GM12878 (cell line): ENCODE data around the gene TOP1. TPM values are rescaled to one million over a fixed set of nuclear protein-coding genes. Genes with fewer than 3 reads are reported as not detected.

Source experiments
- ATAC-seq: fragments of 200-7000 bp; cut with Tn5 transposase; 3 replicates; pipeline ENCODE4 v1.9.1; 2020; ENCODE audit warnings: mild to moderate bottlenecking, moderate library complexity
- BruUV-seq: library from RNA; stranded (reverse); fragments of 400-500 nt; replicated peaks from 2 replicates; lab custom pipeline; 2021; lab: Mats Ljungman, UMichigan
- CTCF ChIA-PET: fragments of 300-600 bp; sonication (Branson Sonifier 250); formaldehyde crosslinking; extraction: SDS; loops from one replicate; lab custom pipeline; 2021; ENCODE audit warnings: inconsistent platforms; lab: Yijun Ruan, JAX
- POLR2A ChIA-PET: fragments of 350-600 bp; formaldehyde crosslinking; extraction: SDS; loops from one replicate; lab custom pipeline; 2021; ENCODE audit warnings: inconsistent platforms; lab: Charles Lee
- RAD21 ChIA-PET: fragments of 300-600 bp; sonication (Branson Sonifier 250); formaldehyde crosslinking; loops from one replicate; lab custom pipeline; 2023; ENCODE audit warnings: antibody characterized with exemption; ENCODE audit not compliant: unreplicated experiment; lab: Charles Lee
- SMC1A ChIA-PET: fragments of 300-600 bp; sonication (Branson Sonifier 250); formaldehyde crosslinking; loops from one replicate; lab custom pipeline; 2023; ENCODE audit not compliant: unreplicated experiment, uncharacterized antibody; lab: Charles Lee
- DNase-seq: peaks from one replicate; pipeline ENCODE4 v3.0.0-alpha.2; 2011; ENCODE audit warnings: low read depth, low spot score
- FAIRE-seq: peaks from 3 replicates; lab custom pipeline; 2011; peaks lifted over from hg19 to GRCh38; lab: Jason Lieb, UNC
- H2AFZ ChIP-seq: 2 replicates; pipeline ENCODE4 v1.6.0; 2011; ENCODE audit warnings: low read depth, low read length, control low read depth; ENCODE audit not compliant: control insufficient read depth
- H3K27ac ChIP-seq: 2 replicates; pipeline ENCODE4 v1.5.1; 2011; ENCODE audit warnings: control low read depth; ENCODE audit not compliant: control insufficient read depth, insufficient read depth
- H3K27me3 ChIP-seq, 2 experiments: replicated peaks in 1 of 2; 2 replicates each; pipeline versions ENCODE4 v1.6.0 to v1.6.1; 2011; ENCODE audit warnings: low read length in 1 of 2; ENCODE audit not compliant: control insufficient read depth in 2 of 2, insufficient read depth in 2 of 2
- H3K36me3 ChIP-seq, 2 experiments: 2 replicates each; pipeline ENCODE4 v1.5.1; 2011; ENCODE audit warnings: low read length in 1 of 2; ENCODE audit not compliant: control insufficient read depth in 2 of 2, insufficient read depth in 2 of 2
- H3K4me1 ChIP-seq: 2 replicates; pipeline ENCODE4 v1.6.1; 2011; ENCODE audit warnings: mild to moderate bottlenecking, low read length, moderate library complexity, mixed read lengths; ENCODE audit not compliant: control insufficient read depth, insufficient read depth
- H3K4me2 ChIP-seq: 2 replicates; pipeline ENCODE4 v1.6.0; 2011; ENCODE audit warnings: control low read depth; ENCODE audit not compliant: control insufficient read depth, insufficient read depth
- H3K4me3 ChIP-seq: fragments of 200-600 bp; sonication (generic); 2 replicates; pipeline ENCODE4 v1.5.1; 2016
- H3K79me2 ChIP-seq: 2 replicates; pipeline ENCODE4 v1.6.0; 2011; ENCODE audit warnings: low read length; ENCODE audit not compliant: control insufficient read depth, insufficient read depth
- H3K9ac ChIP-seq: 2 replicates; pipeline ENCODE4 v1.8.0; 2011; ENCODE audit warnings: low read length, control low read depth, mixed read lengths; ENCODE audit not compliant: control insufficient read depth, insufficient read depth
- H3K9me3 ChIP-seq: replicated peaks from 3 replicates; pipeline ENCODE4 v1.5.1; 2011; ENCODE audit warnings: mild to moderate bottlenecking, low read length; ENCODE audit not compliant: control insufficient read depth, insufficient read depth
- H4K20me1 ChIP-seq: 2 replicates; pipeline ENCODE4 v1.6.0; 2011; ENCODE audit not compliant: control insufficient read depth, insufficient read depth
- BHLHE40 ChIP-seq, 2 experiments: fragments of 450-650 bp in 1 of 2; IDR thresholded peaks; 2 replicates each; pipeline ENCODE4 v1.6.1; 2011 to 2017; ENCODE audit warnings: low read depth in 2 of 2, borderline replicate concordance in 1 of 2, improper control_type of control experiment in 1 of 2, low read length in 1 of 2, mild to moderate bottlenecking in 1 of 2
- BMI1 ChIP-seq: fragments of 450-650 bp; IDR thresholded peaks from 2 replicates; pipeline ENCODE4 v1.6.1; 2016; ENCODE audit warnings: mild to moderate bottlenecking, moderate library complexity, borderline replicate concordance
- CEBPZ ChIP-seq: fragments of 150-350 bp; IDR thresholded peaks from 2 replicates; pipeline ENCODE4 v1.6.1; 2016; ENCODE audit warnings: low read depth, low read length
- GATAD2B ChIP-seq: fragments of 450-650 bp; conservative IDR thresholded peaks from 2 replicates; pipeline ENCODE4 v1.6.1; 2017; ENCODE audit warnings: low read depth, mild to moderate bottlenecking, moderate library complexity
- MTA2 ChIP-seq: fragments of 450-650 bp; IDR thresholded peaks from 2 replicates; pipeline ENCODE4 v1.6.1; 2016; ENCODE audit warnings: low read depth, mild to moderate bottlenecking, moderate library complexity
- MYC ChIP-seq: IDR thresholded peaks from 2 replicates; pipeline ENCODE4 v1.6.1; 2011; ENCODE audit warnings: mild to moderate bottlenecking, low read length, moderate library complexity, inconsistent platforms; ENCODE audit not compliant: insufficient read depth, insufficient replicate concordance, insufficient read length, severe bottlenecking
- NFIC ChIP-seq: IDR thresholded peaks from 2 replicates; pipeline ENCODE4 v1.6.1; 2012; ENCODE audit warnings: low read depth, mild to moderate bottlenecking, inconsistent platforms, low read length, moderate library complexity
- NR2F1 ChIP-seq: fragments of 450-650 bp; conservative IDR thresholded peaks from 2 replicates; pipeline ENCODE4 v1.6.1; 2017; ENCODE audit warnings: mild to moderate bottlenecking
- POLR2AphosphoS5 ChIP-seq: IDR thresholded peaks from 2 replicates; pipeline ENCODE4 v1.6.1; 2011; ENCODE audit warnings: mild to moderate bottlenecking, low read length, inconsistent platforms
- SREBF1 ChIP-seq: IDR thresholded peaks from 2 replicates; pipeline ENCODE4 v1.6.1; 2012; ENCODE audit warnings: mild to moderate bottlenecking, low read length
- ZNF622 ChIP-seq: fragments of 450-650 bp; IDR thresholded peaks from 2 replicates; pipeline ENCODE4 v1.6.1; 2017; ENCODE audit warnings: mild to moderate bottlenecking, inconsistent platforms
- ZZZ3 ChIP-seq: IDR thresholded peaks from 2 replicates; pipeline ENCODE4 v1.6.1; 2011; ENCODE audit warnings: low read depth; ENCODE audit not compliant: control insufficient read depth, insufficient read length
- WGBS: methylation state at CpG from one replicate; pipeline ENCODE4 v1.1.6; 2016; ENCODE audit warnings: low lambda C conversion rate; ENCODE audit not compliant: insufficient replicate concordance, insufficient coverage; ENCODE audit errors: missing lambda C conversion rate; 5-methylcytosine and 5-hydroxymethylcytosine counted together
- in situ Hi-C: fragments of 300-500 bp; cut with MboI; formaldehyde crosslinking; loops from 9 replicates; pipeline ENCODE4 v1.14.3; 2018; ENCODE audit warnings: mixed read lengths
- intact Hi-C: fragments of 100-400 bp; cut with micrococcal nuclease; formaldehyde crosslinking; loops from one replicate; pipeline ENCODE4 v1.14.2; 2022; ENCODE audit not compliant: unreplicated experiment
- polyA plus RNA-seq, 11 experiments: library from polyadenylated mRNA; depleted of rRNA in 4 of 11; unstranded in 6 of 11; stranded (reverse) in 5 of 11; fragments of >200 nt; fragmentation: Nextera tagmentation in 4 of 11; fragmentation: Illumina TruSeq in 1 of 11; extraction: Ambion mirVana in 4 of 11; extraction: Trizol in 1 of 11; gene quantifications; 1 replicate in 1 of 11; 2 replicates in 10 of 11; pipeline versions ENCODE4 v1.2.1 to v1.2.3, GENCODE V29; 2011 to 2016; ENCODE audit warnings: inconsistent platforms in 2 of 11, missing spikeins in 2 of 11, low read depth in 1 of 11
- total RNA-seq, 4 experiments: library from RNA; depleted of rRNA in 3 of 4; stranded (reverse); fragments of >200 nt in 3 of 4; fragmentation: Illumina TruSeq in 1 of 4; extraction: Trizol in 1 of 4; gene quantifications; 2 replicates each; pipeline versions ENCODE4 v1.2.1 to v1.2.3, GENCODE V29; 2013 to 2021

TOP1 gene
- total and polyA plus RNA-seq, 10 of the 15 experiments (the other 5 are each of a cell fraction or from before 2014, with no cell fraction given), result 21.5 to 128 (median 47.3) TPM

- H3K4me1 ChIP-seq, result peaks cover 44% of the 10 kb centered on the region
- WGBS, result 2% methylated on average over 5 of the region's 5 CpGs
- in situ Hi-C loops, result no loop called here
- H3K4me2 ChIP-seq, result peak overlapping the region; percentile 74
- BruUV-seq, result TSS peak; percentile 71
- ChIA-PET RAD21 (interaction anchor here (1.0 to 27.8 kb wide), 10 partner anchors 9 to 86 kb away, joined by 3 to 696 read pairs (median 10); partner anchors contain the start of gene TOP1), CTCF (interaction anchor here (1.0 to 24.4 kb wide), 10 partner anchors 9 to 87 kb away, joined by 4 to 510 read pairs (median 12); no protein-coding TSS in a partner anchor)
- H3K9me3 ChIP-seq, result no peaks in the 10 kb centered on the region
- peak overlapping the region; percentile 76 for H3K27ac ChIP-seq
- peaks cover 94% of the 10 kb centered on the region for H3K79me2 ChIP-seq
- peak; percentile 27 for ATAC-seq
- H3K4me3 ChIP-seq, result peak overlapping the region; percentile 64
- no peak for FAIRE-seq
- TF ChIP-seq MTA2 (no peak), MYC (no peak), POLR2AphosphoS5 (peak; percentile 29; the same call in 1 of the 2 replicates)
- TF ChIP-seq, all 136 proteins: peak for 1
- DNase-seq, result no peak
- POLR2A ChIA-PET, result interaction anchor here (0.7 to 13.6 kb wide), 11 partner anchors 7 to 65 kb away, joined by 3 to 214 read pairs (median 5); partner anchors contain the start of gene TOP1
- Histone ChIP-seq H3K9ac (no peak overlapping the region; the same call in 1 of the 2 replicates), H3K27me3 (no peaks in the 10 kb centered on the region), H3K36me3 (peaks cover 0 to 8% of the 10 kb centered on the region in 2 experiments; a peak in 3 of 4 replicates), H4K20me1 (no peaks in the 10 kb centered on the region), H2AFZ (no peak overlapping the region)
- SMC1A ChIA-PET, result interaction anchor here (0.7 to 16.6 kb wide), 16 partner anchors 7 to 95 kb away, joined by 3 to 456 read pairs (median 7); no protein-coding TSS in a partner anchor
- intact Hi-C loops, result loop anchor here (5.0 kb wide), 1 partner anchor 55 kb away; no protein-coding TSS in a partner anchor
Measured at GRCh38 chr20:41047279-41047974, 18.8 kb downstream of the TOP1 start.

DNA sequence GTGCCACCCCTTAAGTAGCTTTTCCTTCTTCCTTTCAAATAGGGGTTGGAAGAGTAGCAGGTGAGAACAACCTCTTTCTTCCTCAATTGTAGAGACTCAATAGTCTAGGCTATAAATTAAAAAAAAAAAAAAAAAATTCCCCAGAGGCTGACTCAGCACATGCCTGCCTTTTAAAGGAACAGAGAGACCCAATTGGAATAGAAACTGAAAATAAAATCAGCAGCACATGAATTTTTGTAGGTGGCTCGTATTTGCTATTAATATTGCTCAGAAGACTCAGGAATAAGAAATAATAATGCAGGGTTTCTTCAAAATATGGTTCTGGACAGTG is 19.3 kb downstream of the TOP1 start:
- DNase-seq (no peak), ATAC-seq (peak; percentile 69), FAIRE-seq (no peak)
- RAD21 ChIA-PET, result interaction anchor here (1.0 to 27.8 kb wide), 9 partner anchors 9 to 82 kb away, joined by 3 to 696 read pairs (median 11); partner anchors contain the start of gene TOP1
- no peaks in the 10 kb centered on the region for H4K20me1 ChIP-seq
- H3K36me3 ChIP-seq, result peaks cover 0 to 11% of the 10 kb centered on the region in 2 experiments; a peak in 3 of 4 replicates
- CTCF ChIA-PET, result interaction anchor here (2.2 to 24.4 kb wide), 6 partner anchors 10 to 79 kb away, joined by 4 to 510 read pairs (median 22); no protein-coding TSS in a partner anchor
- H3K9me3 ChIP-seq, result no peaks in the 10 kb centered on the region; the same call in 2 of the 3 replicates
- no peaks in the 10 kb centered on the region for H3K27me3 ChIP-seq
- H3K4me2 ChIP-seq, result peak overlapping the region; percentile 74
- 0% methylated on average over 1 of the region's 1 CpG for WGBS
- peaks cover 95% of the 10 kb centered on the region for H3K79me2 ChIP-seq
- H2AFZ ChIP-seq, result no peak overlapping the region
- H3K9ac ChIP-seq, result peak overlapping the region; percentile 23
- intact Hi-C loops, result loop anchor here (5.0 kb wide), 1 partner anchor 56 kb away; no protein-coding TSS in a partner anchor
- BruUV-seq, result no TSS peak
- in situ Hi-C loops, result no loop called here
- SMC1A ChIA-PET, result interaction anchor here (0.8 to 16.6 kb wide), 11 partner anchors 8 to 60 kb away, joined by 3 to 456 read pairs (median 10); no protein-coding TSS in a partner anchor
- H3K4me1 ChIP-seq, result peaks cover 44% of the 10 kb centered on the region
- POLR2A ChIA-PET, result interaction anchor here (0.7 to 13.6 kb wide), 10 partner anchors 8 to 65 kb away, joined by 3 to 214 read pairs (median 8); partner anchors contain the start of gene TOP1
- H3K27ac ChIP-seq, result peak overlapping the region; percentile 76
- peak overlapping the region; percentile 64 for H3K4me3 ChIP-seq
- TF ChIP-seq BHLHE40 (IDR thresholded peaks at IDR 0.05; ENCODE audit: borderline replicate concordance in 1 of 2, low read depth in 2 of 2, low read length in 1 of 2), result peak; percentile 54 to 78; a peak in 2 of 4 replicates
- no peak for TF ChIP-seq GATAD2B
- no peak for TF ChIP-seq NR2F1
- TF ChIP-seq ZNF622, result no peak
- TF ChIP-seq SREBF1, result no peak
- TF ChIP-seq ZZZ3, result no peak
- no peak for TF ChIP-seq CEBPZ
- TF ChIP-seq NFIC, result peak; percentile 17; the same call in 1 of the 2 replicates
- TF ChIP-seq BMI1, result no peak
